Gastroesophageal sphincter (tissue), 4 donors: Measurements from ENCODE around the gene C17orf100. TPM values are rescaled to one million over a fixed set of nuclear protein-coding genes. Genes with fewer than 3 reads are reported as not detected.

Source experiments
- ATAC-seq: fragments of 150-250 bp; one replicate; pipeline ENCODE4 v1.9.1; 2016; ENCODE audit warnings: mild to moderate bottlenecking, moderate library complexity
- H3K27ac ChIP-seq, 4 donors: fragments of 200-600 bp; sonication (generic) in 3 of 4; 1 replicate in 3 of 4; 2 replicates in 1 of 4; pipeline ENCODE4 v1.5.1; 2016 to 2019
- H3K27me3 ChIP-seq: fragments of 200-600 bp; sonication (generic); one replicate; pipeline ENCODE4 v1.5.1; 2019
- H3K36me3 ChIP-seq, 2 donors: fragments of 200-600 bp; sonication (generic); one replicate each; pipeline ENCODE4 v1.5.1; 2019; ENCODE audit warnings: control low read depth in 1 of 2
- H3K4me1 ChIP-seq, 3 donors: fragments of 200-600 bp; sonication (generic); 1 replicate in 2 of 3; 2 replicates in 1 of 3; pipeline ENCODE4 v1.5.1; 2016 to 2019; ENCODE audit warnings: control low read depth in 2 of 3
- H3K4me3 ChIP-seq, 2 donors: fragments of 200-600 bp; sonication (generic); one replicate each; pipeline ENCODE4 v1.5.1; 2019; ENCODE audit warnings: mild to moderate bottlenecking in 1 of 2, moderate library complexity in 1 of 2
- H3K9me3 ChIP-seq, 3 donors: fragments of 200-600 bp; sonication (generic); one replicate each; pipeline ENCODE4 v1.5.1; 2017 to 2019; ENCODE audit warnings: control low read depth in 2 of 3
- CTCF ChIP-seq, 4 experiments: fragments of 200-600 bp in 2 of 4; fragments of 450-650 bp in 2 of 4; sonication (generic) in 1 of 4; IDR thresholded peaks; one replicate each; pipeline ENCODE4 v1.5.1; 2017 to 2019; ENCODE audit warnings: antibody characterized with exemption in 4 of 4, mild to moderate bottlenecking in 2 of 4, moderate library complexity in 2 of 4
- EP300 ChIP-seq: sonication (generic); formaldehyde crosslinking; IDR thresholded peaks from one replicate; pipeline ENCODE4 v1.6.1; 2017; ENCODE audit warnings: antibody characterized with exemption, mild to moderate bottlenecking
- POLR2A ChIP-seq, 2 donors: fragments of 450-650 bp; IDR thresholded peaks; one replicate each; pipeline ENCODE4 v1.6.1; 2017; ENCODE audit warnings: antibody characterized with exemption in 2 of 2, mild to moderate bottlenecking in 2 of 2, moderate library complexity in 1 of 2
- POLR2AphosphoS5 ChIP-seq: sonication (generic); formaldehyde crosslinking; IDR thresholded peaks from one replicate; pipeline ENCODE4 v1.6.1; 2017; ENCODE audit warnings: antibody characterized with exemption
- WGBS, 2 donors: methylation state at CpG; one replicate each; pipeline ENCODE4 v1.1.5; 2018; ENCODE audit warnings: low coverage in 1 of 2; 5-methylcytosine and 5-hydroxymethylcytosine counted together
- total RNA-seq, 4 donors: library from RNA; depleted of rRNA; stranded (reverse); fragments of >200 nt; gene quantifications; one replicate each; pipeline ENCODE4 v1.1.0, GENCODE V29; 2016

The C17orf100 gene
- total RNA-seq, 4 donors from 2014 or later, result 1.4 to 2.1 TPM; not detected in 2

- Histone ChIP-seq H3K27ac (no peak overlapping the region), H3K9me3 (no peaks in the 10 kb centered on the region), H3K27me3 (peaks cover 54% of the 10 kb centered on the region), H3K4me3 (no peak overlapping the region), H3K36me3 (no peaks in the 10 kb centered on the region), H3K4me1 (no peaks in the 10 kb centered on the region)
- 57 to 77% methylated on average over 6 to 8 of the region's 10 CpGs for WGBS, 2 donors
- TF ChIP-seq POLR2AphosphoS5 (no peak), CTCF (IDR thresholded peaks at IDR 0.05) (no peak), POLR2A (IDR thresholded peaks at IDR 0.05) (no peak), EP300 (no peak)
- no peak for ATAC-seq
These were observed 18.1 kb downstream of the C17orf100 start for GRCh38 chr17:6669479-6670212.

DNA sequence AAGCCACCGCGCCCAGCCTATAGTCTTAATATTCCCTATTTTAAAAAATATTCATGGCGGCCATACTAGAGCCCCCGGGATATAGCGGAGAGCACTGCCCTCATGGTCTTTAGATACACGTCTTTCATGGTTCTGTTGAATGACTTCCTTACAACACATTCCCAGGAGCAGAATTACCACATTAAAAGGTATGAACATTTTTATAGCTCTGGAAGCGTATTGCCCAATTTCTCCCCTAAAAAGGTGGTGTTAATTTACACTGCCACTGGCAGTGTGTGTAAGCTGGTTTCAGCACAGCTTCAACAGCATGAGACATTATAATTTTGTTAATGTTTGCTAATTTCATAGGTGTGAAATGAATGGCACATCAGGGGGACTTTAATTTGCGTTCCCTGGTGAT is 19.0 kb downstream of the C17orf100 start:
- Histone ChIP-seq H3K9me3 (no peaks in the 10 kb centered on the region), H3K4me1 (no peaks in the 10 kb centered on the region), H3K27ac (no peak overlapping the region), H3K4me3 (no peak overlapping the region), H3K27me3 (peaks cover 60% of the 10 kb centered on the region), H3K36me3 (no peaks in the 10 kb centered on the region)
- TF ChIP-seq EP300, result no peak
- no peak for TF ChIP-seq CTCF (IDR thresholded peaks at IDR 0.05)
- no peak for TF ChIP-seq POLR2A (IDR thresholded peaks at IDR 0.05)
- no peak for ATAC-seq
- WGBS, 2 donors, result 82 to 89% methylated on average over 7 to 8 of the region's 8 CpGs

DNA sequence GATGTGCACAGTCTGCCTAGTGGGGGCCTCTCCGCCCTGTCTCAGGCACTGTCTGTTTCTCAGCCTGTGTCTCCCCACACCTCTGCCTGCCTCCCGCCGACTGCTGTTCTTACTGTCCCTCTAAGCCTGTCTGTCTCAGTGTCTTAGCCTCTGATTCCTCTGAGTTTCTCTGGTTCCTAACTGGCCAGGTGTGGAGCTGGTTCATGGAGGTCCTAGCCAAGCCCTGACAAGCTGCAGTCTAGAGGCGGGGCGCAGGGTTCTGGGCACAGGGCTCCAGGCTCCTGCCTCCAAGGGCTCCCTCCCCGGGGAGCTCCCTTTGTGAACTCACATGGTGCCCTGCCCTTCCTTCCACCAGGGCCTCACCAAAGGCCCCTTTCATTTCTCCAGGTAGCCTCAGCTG is 19.4 kb downstream of the C17orf100 start:
- H3K4me1 ChIP-seq, result no peaks in the 10 kb centered on the region
- H3K9me3 ChIP-seq, result no peaks in the 10 kb centered on the region
- 100% methylated on average over 1 of the region's 6 CpGs; no CpG with 5 or more reads in 1 of the 2 donors for WGBS, 2 donors
- H3K27ac ChIP-seq, result no peak overlapping the region
- no peak overlapping the region for H3K4me3 ChIP-seq
- peaks cover 60% of the 10 kb centered on the region for H3K27me3 ChIP-seq
- no peaks in the 10 kb centered on the region for H3K36me3 ChIP-seq
- ATAC-seq, result no peak
- TF ChIP-seq EP300 (no peak), CTCF (IDR thresholded peaks at IDR 0.05) (no peak), POLR2A (IDR thresholded peaks at IDR 0.05) (no peak), POLR2AphosphoS5 (no peak)

- Histone ChIP-seq H3K4me1 (no peaks in the 10 kb centered on the region), H3K27ac (no peak overlapping the region), H3K9me3 (no peaks in the 10 kb centered on the region), H3K36me3 (no peaks in the 10 kb centered on the region), H3K4me3 (no peak overlapping the region), H3K27me3 (peaks cover 64% of the 10 kb centered on the region)
- no peak for ATAC-seq
- 60% methylated on average over 1 of the region's 7 CpGs; no CpG with 5 or more reads in 1 of the 2 donors for WGBS, 2 donors
- TF ChIP-seq EP300 (no peak), POLR2A (IDR thresholded peaks at IDR 0.05) (no peak), CTCF (IDR thresholded peaks at IDR 0.05) (no peak), POLR2AphosphoS5 (no peak)
These were observed 19.9 kb downstream of the C17orf100 start for GRCh38 chr17:6671431-6671830.

- WGBS, 2 donors, result 69% methylated on average over 3 of the region's 13 CpGs; no CpG with 5 or more reads in 1 of the 2 donors
- ATAC-seq, result no peak
- no peak for TF ChIP-seq CTCF (IDR thresholded peaks at IDR 0.05)
- TF ChIP-seq EP300, result no peak
- no peak for TF ChIP-seq POLR2AphosphoS5
- TF ChIP-seq POLR2A (IDR thresholded peaks at IDR 0.05), result no peak
These were observed 23.0 kb downstream of the C17orf100 start for GRCh38 chr17:6674586-6674985.

More at GRCh38 chr17:6674586-6674985, 23.0 kb downstream of the C17orf100 start:
- Histone ChIP-seq H3K27ac (no peak overlapping the region), H3K36me3 (no peaks in the 10 kb centered on the region), H3K4me1 (no peaks in the 10 kb centered on the region), H3K4me3 (no peak overlapping the region), H3K27me3 (peaks cover 72% of the 10 kb centered on the region), H3K9me3 (no peaks in the 10 kb centered on the region)
